CD14-positive monocyte (primary cell): Measurements from ENCODE around the gene RAD50. TPM values are rescaled to one million over a fixed set of nuclear protein-coding genes. Genes with fewer than 3 reads are reported as not detected.

Experiments used
- DNase-seq, 3 donors: peaks; one replicate each; pipeline ENCODE4 v3.0.0-alpha.2; 2011 to 2022
- H2AFZ ChIP-seq: 2 replicates; pipeline ENCODE4 v1.6.0; 2012; ENCODE audit warnings: mild to moderate bottlenecking, low read depth, low read length, inconsistent platforms; ENCODE audit not compliant: insufficient read depth, poor library complexity, severe bottlenecking
- H3K27ac ChIP-seq, 2 donors: 1 replicate in 1 of 2; 2 replicates in 1 of 2; pipeline ENCODE4 v1.5.1; 2012 to 2013; ENCODE audit warnings: low read length in 2 of 2, control low read depth in 1 of 2, inconsistent platforms in 1 of 2, low read depth in 1 of 2, mild to moderate bottlenecking in 1 of 2
- H3K27me3 ChIP-seq, 2 donors: one replicate each; pipeline versions ENCODE4 v1.6.0 to v1.6.1; 2011 to 2013; ENCODE audit warnings: low read length in 2 of 2; ENCODE audit not compliant: control insufficient read depth in 2 of 2, insufficient read depth in 2 of 2
- H3K36me3 ChIP-seq, 2 donors: replicated peaks in 1 of 2; 1 replicate in 1 of 2; 2 replicates in 1 of 2; pipeline versions ENCODE4 v1.5.1 to v1.6.1; 2012 to 2013; ENCODE audit warnings: low read length in 2 of 2, control low read depth in 1 of 2, inconsistent platforms in 1 of 2, mild to moderate bottlenecking in 1 of 2; ENCODE audit not compliant: insufficient read depth in 2 of 2, control insufficient read depth in 1 of 2
- H3K4me1 ChIP-seq, 2 donors: 1 replicate in 1 of 2; 2 replicates in 1 of 2; pipeline versions ENCODE4 v1.5.1 to v1.6.1; 2012 to 2013; ENCODE audit warnings: low read length in 2 of 2, control low read depth in 1 of 2, inconsistent platforms in 1 of 2, mild to moderate bottlenecking in 1 of 2, moderate library complexity in 1 of 2; ENCODE audit not compliant: insufficient read depth in 2 of 2, control insufficient read depth in 1 of 2
- H3K4me2 ChIP-seq: replicated peaks from 2 replicates; pipeline ENCODE3; 2012; ENCODE audit warnings: low read length, moderate library complexity, mild to moderate bottlenecking; ENCODE audit not compliant: poor library complexity, severe bottlenecking; ENCODE audit errors: extremely low read depth
- H3K4me3 ChIP-seq, 3 experiments: fragments of 200-600 bp in 1 of 3; sonication (generic) in 1 of 3; replicated peaks in 1 of 3; 1 replicate in 2 of 3; 2 replicates in 1 of 3; pipeline ENCODE4 v1.5.1; 2011 to 2013; ENCODE audit warnings: low read length in 3 of 3, mild to moderate bottlenecking in 3 of 3, control low read depth in 2 of 3, low read depth in 2 of 3, inconsistent platforms in 1 of 3, moderate library complexity in 1 of 3
- H3K79me2 ChIP-seq: 2 replicates; pipeline ENCODE4 v1.6.0; 2012; ENCODE audit warnings: mild to moderate bottlenecking, control low read depth, inconsistent platforms, low read length, moderate library complexity; ENCODE audit not compliant: insufficient read depth
- H3K9ac ChIP-seq: 2 replicates; pipeline ENCODE4 v1.6.0; 2017; ENCODE audit warnings: low read length, mild to moderate bottlenecking; ENCODE audit not compliant: insufficient read depth, poor library complexity, severe bottlenecking
- H3K9me3 ChIP-seq, 2 donors: replicated peaks in 1 of 2; 1 replicate in 1 of 2; 2 replicates in 1 of 2; pipeline versions ENCODE4 v1.5.1 to v1.6.1; 2012 to 2013; ENCODE audit warnings: low read length in 2 of 2, control low read depth in 1 of 2; ENCODE audit not compliant: control insufficient read depth in 1 of 2, insufficient read depth in 1 of 2
- H4K20me1 ChIP-seq: 2 replicates; pipeline ENCODE4 v1.6.0; 2012; ENCODE audit warnings: mild to moderate bottlenecking, low read length, control low read depth, moderate library complexity; ENCODE audit not compliant: insufficient read depth
- H3K27ac Mint-ChIP-seq, 7 donors: one replicate each; pipeline ENCODE4 v1.8.0; 2020; ENCODE audit warnings: mild to moderate bottlenecking in 7 of 7, mixed read lengths in 7 of 7, moderate library complexity in 6 of 7, inconsistent platforms in 2 of 7
- H3K27me3 Mint-ChIP-seq, 3 donors: one replicate each; pipeline ENCODE4 v1.8.0; 2021 to 2022; ENCODE audit warnings: low read depth in 3 of 3, mild to moderate bottlenecking in 3 of 3, mixed read lengths in 3 of 3, moderate library complexity in 3 of 3, inconsistent platforms in 1 of 3
- H3K36me3 Mint-ChIP-seq, 2 donors: one replicate each; pipeline ENCODE4 v1.8.0; 2020; ENCODE audit warnings: mixed read lengths in 2 of 2, inconsistent platforms in 1 of 2, mild to moderate bottlenecking in 1 of 2
- H3K4me1 Mint-ChIP-seq: one replicate; pipeline ENCODE4 v1.8.0; 2020; ENCODE audit warnings: mild to moderate bottlenecking, mixed read lengths
- H3K4me3 Mint-ChIP-seq, 2 donors: one replicate each; pipeline ENCODE4 v1.8.0; 2020; ENCODE audit warnings: mild to moderate bottlenecking in 2 of 2, mixed read lengths in 2 of 2, moderate library complexity in 1 of 2
- H3K9me3 Mint-ChIP-seq, 7 donors: one replicate each; pipeline ENCODE4 v1.8.0; 2020 to 2022; ENCODE audit warnings: mixed read lengths in 7 of 7, mild to moderate bottlenecking in 6 of 7, moderate library complexity in 6 of 7, inconsistent platforms in 2 of 7
- CTCF ChIP-seq: fragments of 200-600 bp; IDR thresholded peaks from one replicate; pipeline ENCODE4 v1.8.0; 2022; ENCODE audit warnings: antibody characterized with exemption, mild to moderate bottlenecking
- WGBS: methylation state at CpG from one replicate; pipeline ENCODE4 v1.1.5; 2013; ENCODE audit warnings: missing lambda C conversion rate; ENCODE audit not compliant: insufficient coverage; 5-methylcytosine and 5-hydroxymethylcytosine counted together
- intact Hi-C, 2 donors: fragments of 100-400 bp; cut with micrococcal nuclease; formaldehyde crosslinking; loops; one replicate each; pipeline versions ENCODE4 v1.15.0 to v1.15.1; 2023
- polyA plus RNA-seq, 3 donors: library from polyadenylated mRNA; depleted of rRNA in 1 of 3; unstranded in 2 of 3; stranded (reverse) in 1 of 3; fragments of 300-500 nt in 2 of 3; fragments of >200 nt in 1 of 3; fragmentation: Illumina TruSeq in 2 of 3; gene quantifications; 1 replicate in 2 of 3; 2 replicates in 1 of 3; pipeline ENCODE4 v1.2.3, GENCODE V29; 2012 to 2021

Gene RAD50
- polyA plus RNA-seq, 3 donors = 5.8 to 9.3 (median 8.2) TPM

GRCh38 chr5:132641241-132641723 is 84.5 kb downstream of the RAD50 start:
- no peak overlapping the region for H3K27ac ChIP-seq
- H3K9ac ChIP-seq = no peak overlapping the region
- peaks cover 59 to 72% of the 10 kb centered on the region in 2 donors for H3K36me3 ChIP-seq
- H4K20me1 ChIP-seq = no peaks in the 10 kb centered on the region
- H3K36me3 Mint-ChIP-seq = peaks cover 65 to 76% of the 10 kb centered on the region in 2 donors
- peak overlapping the region in 1 of 7 donors; percentile 61 for H3K27ac Mint-ChIP-seq
- intact Hi-C loops = no loop called here
- H3K4me3 ChIP-seq = no peak overlapping the region
- H3K27me3 Mint-ChIP-seq = no peaks in the 10 kb centered on the region
- no peak overlapping the region for H3K4me3 Mint-ChIP-seq
- peaks cover 0 to 2% (median 0%) of the 10 kb centered on the region in 7 donors for H3K9me3 Mint-ChIP-seq
- no peak for TF ChIP-seq CTCF
- no peak overlapping the region for H2AFZ ChIP-seq
- no peaks in the 10 kb centered on the region for H3K27me3 ChIP-seq
- 100% methylated on average over 1 of the region's 3 CpGs for WGBS
- H3K9me3 ChIP-seq = no peaks in the 10 kb centered on the region
- no peaks in the 10 kb centered on the region for H3K4me1 Mint-ChIP-seq
- H3K4me2 ChIP-seq = no peak overlapping the region
- no peaks in the 10 kb centered on the region for H3K4me1 ChIP-seq
- H3K79me2 ChIP-seq = no peaks in the 10 kb centered on the region
- no peak for DNase-seq

GRCh38 chr5:132641841-132642240 is 85.1 kb downstream of the RAD50 start:
- WGBS = 100% methylated on average over 1 of the region's 3 CpGs
- no peak overlapping the region for H3K4me3 Mint-ChIP-seq
- Histone ChIP-seq H3K79me2 (no peaks in the 10 kb centered on the region), H3K9ac (no peak overlapping the region), H3K4me3 (no peak overlapping the region), H3K27me3 (no peaks in the 10 kb centered on the region), H4K20me1 (no peaks in the 10 kb centered on the region), H3K4me2 (no peak overlapping the region), H2AFZ (no peak overlapping the region), H3K27ac (no peak overlapping the region), H3K9me3 (no peaks in the 10 kb centered on the region), H3K36me3 (peaks cover 56 to 67% of the 10 kb centered on the region in 2 donors), H3K4me1 (no peaks in the 10 kb centered on the region)
- no peak overlapping the region for H3K27ac Mint-ChIP-seq
- intact Hi-C loops = no loop called here
- H3K9me3 Mint-ChIP-seq = peaks cover 0 to 4% (median 0%) of the 10 kb centered on the region in 7 donors
- DNase-seq = no peak
- no peaks in the 10 kb centered on the region for H3K4me1 Mint-ChIP-seq
- peaks cover 0 to 3% (median 0%) of the 10 kb centered on the region in 3 donors for H3K27me3 Mint-ChIP-seq
- no peak for TF ChIP-seq CTCF
- H3K36me3 Mint-ChIP-seq = peaks cover 61 to 76% of the 10 kb centered on the region in 2 donors
